Transverse colon (tissue), 4 donors: ENCODE results near the gene NWD2. TPM values are rescaled to one million over a fixed set of nuclear protein-coding genes. Genes with fewer than 3 reads are reported as not detected.

Experiments
- DNase-seq: peaks from one replicate; pipeline ENCODE4 v3.0.0-alpha.2; 2019
- H3K27ac ChIP-seq, 4 donors: fragments of 200-600 bp; sonication (generic); 2 replicates each; pipeline ENCODE4 v1.5.1; 2016 to 2018; ENCODE audit warnings: inconsistent platforms in 4 of 4
- H3K27me3 ChIP-seq: fragments of 200-600 bp; sonication (generic); 2 replicates; pipeline ENCODE4 v1.5.1; 2017; ENCODE audit warnings: inconsistent platforms
- H3K36me3 ChIP-seq, 4 donors: fragments of 200-600 bp; sonication (generic); 2 replicates each; pipeline ENCODE4 v1.5.1; 2017 to 2019; ENCODE audit warnings: inconsistent platforms in 4 of 4
- H3K4me1 ChIP-seq, 4 donors: fragments of 200-600 bp; sonication (generic); 2 replicates each; pipeline ENCODE4 v1.5.1; 2017 to 2020; ENCODE audit warnings: inconsistent platforms in 4 of 4
- H3K4me3 ChIP-seq, 4 donors: fragments of 200-600 bp; sonication (generic); 1 replicate in 1 of 4; 2 replicates in 3 of 4; pipeline versions ENCODE4 v1.5.1 to v1.6.1; 2017 to 2019; ENCODE audit warnings: inconsistent platforms in 4 of 4
- H3K9me3 ChIP-seq, 2 donors: fragments of 200-600 bp; sonication (generic); 2 replicates each; pipeline ENCODE4 v1.5.1; 2017 to 2019; ENCODE audit warnings: inconsistent platforms in 2 of 2
- CTCF ChIP-seq, 5 experiments: fragments of 200-600 bp in 3 of 5; fragments of 450-650 bp in 2 of 5; sonication (generic) in 3 of 5; IDR thresholded peaks; 1 replicate in 2 of 5; 2 replicates in 3 of 5; pipeline ENCODE4 v1.5.1; 2016 to 2017; ENCODE audit warnings: antibody characterized with exemption in 5 of 5, inconsistent platforms in 3 of 5, mild to moderate bottlenecking in 2 of 5, moderate library complexity in 1 of 5
- EP300 ChIP-seq: sonication (generic); formaldehyde crosslinking; IDR thresholded peaks from one replicate; pipeline ENCODE4 v1.6.1; 2017; ENCODE audit warnings: antibody characterized with exemption, low read depth
- POLR2A ChIP-seq: fragments of 450-650 bp; IDR thresholded peaks from one replicate; pipeline ENCODE4 v1.6.1; 2016; ENCODE audit warnings: antibody characterized with exemption, mild to moderate bottlenecking, moderate library complexity
- POLR2AphosphoS5 ChIP-seq, 3 donors: sonication (generic); formaldehyde crosslinking; IDR thresholded peaks; one replicate each; pipeline ENCODE4 v1.6.1; 2016; ENCODE audit warnings: antibody characterized with exemption in 3 of 3
- WGBS, 2 donors: methylation state at CpG; one replicate each; pipeline ENCODE4 v1.1.5; 2018; ENCODE audit warnings: low coverage in 1 of 2; 5-methylcytosine and 5-hydroxymethylcytosine counted together
- in situ Hi-C, 4 donors: fragments of 200-750 bp; cut with MboI; loops; one replicate each; pipeline versions ENCODE4 v1.15.0 to v1.15.1; 2017; ENCODE audit warnings: low sequenced_read_pairs in 3 of 4, low pct_ligation_motif_present in 1 of 4, low pct_unique_long_range_greater_than_20kb in 1 of 4
- intact Hi-C: fragments of 100-400 bp; cut with DNase I; formaldehyde crosslinking; loops from one replicate; pipeline ENCODE4 v1.15.1; 2023; ENCODE audit warnings: low total_unique reads
- total RNA-seq, 4 donors: library from RNA; depleted of rRNA; stranded (reverse); fragments of >200 nt; gene quantifications; one replicate each; pipeline ENCODE4 v1.1.0, GENCODE V29; 2016

The NWD2 gene
- total RNA-seq, 4 donors from 2014 or later = 0.48 to 0.55 TPM; not detected in 2

DNA sequence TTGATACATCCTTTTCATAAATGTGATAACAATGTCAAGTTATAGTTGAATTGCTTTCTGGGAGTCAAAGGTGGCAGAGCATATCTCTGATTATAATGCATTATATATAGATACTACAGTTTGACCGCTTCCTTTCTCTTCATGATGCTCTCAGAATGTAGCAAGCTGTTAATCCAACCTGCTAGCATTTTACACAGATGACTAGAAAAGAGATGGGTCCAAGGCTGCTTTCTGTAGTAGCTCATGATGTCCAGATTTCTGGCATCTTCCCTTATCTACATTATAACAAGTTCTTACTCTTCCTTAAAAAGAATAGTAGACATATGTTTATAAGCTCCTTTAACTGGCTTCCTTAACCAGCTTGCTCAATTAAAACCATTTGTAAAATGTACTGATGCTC, 192.0 kb downstream of the NWD2 start:
- Histone ChIP-seq H3K27ac (no peak overlapping the region), H3K9me3 (no peaks in the 10 kb centered on the region), H3K4me1 (peaks cover 0 to 32% (median 5%) of the 10 kb centered on the region in 4 donors), H3K4me3 (no peak overlapping the region), H3K27me3 (no peaks in the 10 kb centered on the region), H3K36me3 (no peaks in the 10 kb centered on the region)
- 60 to 85% methylated on average over 1 of the region's 1 CpG for WGBS, 2 donors
- DNase-seq = no peak
- in situ Hi-C loops (no loop called here), intact Hi-C loops (no loop called here)
- TF ChIP-seq POLR2A = no peak
- TF ChIP-seq POLR2AphosphoS5 (IDR thresholded peaks at IDR 0.05) = no peak
- no peak for TF ChIP-seq CTCF (IDR thresholded peaks at IDR 0.05)

DNA sequence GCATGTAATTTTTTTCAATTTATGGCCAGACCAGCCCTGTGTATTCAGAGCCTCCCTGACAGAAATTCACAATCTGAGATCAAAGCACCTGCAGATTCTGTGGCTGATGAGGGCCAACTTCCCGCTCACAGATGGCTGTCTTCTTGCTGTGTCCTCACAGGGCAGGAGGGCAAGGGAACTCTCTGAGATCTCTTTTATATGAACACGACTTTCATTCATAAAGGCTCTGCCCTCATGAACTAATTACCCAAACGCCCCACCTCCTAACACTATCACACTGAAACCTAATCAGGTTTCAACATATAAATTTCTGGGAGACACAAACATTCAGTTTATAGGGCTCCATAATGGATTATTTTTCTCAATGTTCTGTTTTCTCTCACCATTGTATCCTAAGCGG, 192.6 kb downstream of the NWD2 start:
- WGBS, 2 donors = 35 to 41% methylated on average over 2 to 4 of the region's 4 CpGs
- DNase-seq = no peak
- intact Hi-C loops = no loop called here
- Histone ChIP-seq H3K9me3 (no peaks in the 10 kb centered on the region), H3K36me3 (no peaks in the 10 kb centered on the region), H3K4me3 (no peak overlapping the region), H3K4me1 (peaks cover 0 to 29% (median 7%) of the 10 kb centered on the region in 4 donors), H3K27me3 (no peaks in the 10 kb centered on the region), H3K27ac (no peak overlapping the region)
- in situ Hi-C loops = no loop called here
- TF ChIP-seq EP300 (no peak), POLR2A (no peak)

DNA sequence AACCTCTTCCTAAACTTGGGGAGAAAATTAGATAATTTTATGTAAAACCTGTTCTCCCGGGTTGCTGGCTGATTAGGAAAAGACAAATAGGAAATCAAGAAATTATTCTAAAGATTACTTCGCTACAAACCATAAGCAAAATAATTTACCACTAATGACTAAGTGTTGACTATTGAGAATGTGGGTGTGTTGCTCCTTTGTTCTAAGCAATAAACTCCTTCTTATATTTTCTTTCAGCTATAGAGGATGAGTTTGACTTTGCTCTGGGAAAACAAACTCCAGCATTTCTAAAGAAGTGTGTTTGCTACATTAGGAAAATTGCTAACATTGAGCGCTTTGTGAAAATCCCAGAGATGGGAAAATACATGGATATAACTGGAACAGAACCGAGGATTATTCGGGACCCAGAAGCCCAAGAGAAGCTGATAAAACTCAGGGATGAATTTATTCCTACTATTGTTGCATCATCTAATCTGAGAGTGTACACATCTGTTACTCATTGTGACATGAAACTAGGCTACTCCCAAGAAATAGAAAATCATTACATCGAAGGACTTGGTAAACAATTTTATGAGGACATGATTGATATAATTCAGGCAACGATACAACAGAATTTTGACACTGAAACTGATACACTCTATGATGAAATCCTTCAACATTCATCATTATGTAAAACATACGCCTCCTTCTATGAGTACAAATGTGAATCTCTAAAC, 194.2 kb downstream of the NWD2 start:
- Histone ChIP-seq H3K9me3 (no peaks in the 10 kb centered on the region), H3K36me3 (no peaks in the 10 kb centered on the region), H3K27ac (peak overlapping the region in 1 of 4 donors; percentile 0), H3K4me3 (no peak overlapping the region), H3K27me3 (no peaks in the 10 kb centered on the region), H3K4me1 (peaks cover 0 to 28% (median 7%) of the 10 kb centered on the region in 4 donors)
- TF ChIP-seq POLR2AphosphoS5 (IDR thresholded peaks at IDR 0.05) (no peak), POLR2A (no peak), CTCF (IDR thresholded peaks at IDR 0.05) (no peak), EP300 (no peak)
- intact Hi-C loops (no loop called here), in situ Hi-C loops (no loop called here)
- WGBS, 2 donors = 70 to 72% methylated on average over 6 to 8 of the region's 8 CpGs
- DNase-seq = no peak

DNA sequence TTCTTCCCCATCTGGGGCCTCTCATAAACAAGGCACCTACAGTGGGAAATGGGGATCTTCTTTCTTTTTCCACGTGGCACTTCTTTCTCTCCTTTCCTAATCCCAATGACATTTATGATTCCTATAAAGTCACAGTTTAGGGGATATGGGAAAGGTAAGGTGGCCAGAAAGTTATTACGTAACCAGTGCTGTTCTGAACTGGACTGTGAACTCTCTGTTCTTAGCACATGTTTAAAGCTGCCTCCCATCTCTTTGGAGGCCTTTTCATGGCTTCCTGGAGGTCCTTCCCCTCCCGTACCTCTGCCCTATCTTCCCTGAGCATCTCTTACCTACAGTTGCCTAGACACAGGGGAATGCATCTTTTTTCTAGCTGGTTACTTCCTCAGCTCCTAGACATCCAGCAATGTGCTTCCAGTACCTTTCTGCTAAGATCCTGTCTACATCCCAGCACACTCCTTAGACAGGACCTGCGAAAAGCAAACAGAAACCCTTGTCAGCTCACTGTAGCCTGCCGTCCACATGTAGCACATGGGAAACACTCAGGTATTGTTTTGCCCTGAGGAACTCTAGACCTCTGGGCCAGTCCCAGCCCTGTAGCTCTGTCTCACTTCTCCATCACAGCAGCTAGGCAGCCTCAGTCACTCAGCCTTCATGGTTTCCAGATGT, 195.4 kb downstream of the NWD2 start:
- peak overlapping the region in 1 of 4 donors; percentile 5 for H3K27ac ChIP-seq
- 50 to 64% methylated on average over 4 to 5 of the region's 5 CpGs for WGBS, 2 donors

More for the DNA sequence above, 195.4 kb downstream of the NWD2 start:
- H3K36me3 ChIP-seq = no peaks in the 10 kb centered on the region
- intact Hi-C loops = no loop called here
- H3K4me3 ChIP-seq = no peak overlapping the region
- no peak for DNase-seq
- H3K27me3 ChIP-seq = no peaks in the 10 kb centered on the region
- H3K9me3 ChIP-seq = no peaks in the 10 kb centered on the region
- in situ Hi-C loops = no loop called here
- peaks cover 0 to 24% (median 7%) of the 10 kb centered on the region in 4 donors for H3K4me1 ChIP-seq
- TF ChIP-seq EP300 = no peak
- TF ChIP-seq POLR2AphosphoS5 (IDR thresholded peaks at IDR 0.05) = no peak
- no peak for TF ChIP-seq CTCF (IDR thresholded peaks at IDR 0.05)
- TF ChIP-seq POLR2A = no peak
